Spinal cord (tissue), 4 donors: ENCODE results near the gene CHRNA1. TPM values are rescaled to one million over a fixed set of nuclear protein-coding genes. Genes with fewer than 3 reads are reported as not detected.

Source experiments
- polyA plus RNA-seq, 2 donors: library from polyadenylated mRNA; unstranded; fragments of 120-200 nt; gene quantifications; one replicate each; pipeline ENCODE4 v1.2.1, GENCODE V29; 2013; ENCODE audit not compliant: insufficient read length in 2 of 2
- total RNA-seq, 2 donors: library from RNA; depleted of rRNA in 1 of 2; stranded (reverse); fragments of 120-200 nt in 1 of 2; fragments of >200 nt in 1 of 2; gene quantifications; one replicate each; pipeline versions ENCODE4 v1.2.3 to v1.2.4, GENCODE V29; 2013 to 2014

CHRNA1 gene
- total and polyA plus RNA-seq, 4 donors, result 0.20 to 0.68 (median 0.22) TPM

Other genes with a start within 250 kb of the CHRNA1 start
- 10 to 100 TPM; 18.7 to 29.5 TPM for gene WIPF1, start 166.7 kb downstream of the CHRNA1 start, total RNA-seq
- 10 to 100 TPM; 20.8 to 22.5 TPM for gene WIPF1, start 166.7 kb downstream of the CHRNA1 start, polyA plus RNA-seq
- 10 to 100 TPM; 56.9 to 66.2 TPM for gene CHN1, start 240.9 kb upstream of the CHRNA1 start, total RNA-seq
- gene CHN1, start 240.9 kb upstream of the CHRNA1 start, polyA plus RNA-seq, result 10 to 100 TPM; 61.8 to 72.4 TPM